Stimulated activated CD4-positive, alpha-beta T cell treated with anti-CD3 and anti-CD28 coated beads, Interleukin-4, amount 100 ng/mL, for 24 hours (primary cell): ENCODE data around the gene RFNG.

Experiments
- DNase-seq: peaks from one replicate; pipeline ENCODE4 v3.0.0-alpha.2; 2020

The RFNG gene

DNA sequence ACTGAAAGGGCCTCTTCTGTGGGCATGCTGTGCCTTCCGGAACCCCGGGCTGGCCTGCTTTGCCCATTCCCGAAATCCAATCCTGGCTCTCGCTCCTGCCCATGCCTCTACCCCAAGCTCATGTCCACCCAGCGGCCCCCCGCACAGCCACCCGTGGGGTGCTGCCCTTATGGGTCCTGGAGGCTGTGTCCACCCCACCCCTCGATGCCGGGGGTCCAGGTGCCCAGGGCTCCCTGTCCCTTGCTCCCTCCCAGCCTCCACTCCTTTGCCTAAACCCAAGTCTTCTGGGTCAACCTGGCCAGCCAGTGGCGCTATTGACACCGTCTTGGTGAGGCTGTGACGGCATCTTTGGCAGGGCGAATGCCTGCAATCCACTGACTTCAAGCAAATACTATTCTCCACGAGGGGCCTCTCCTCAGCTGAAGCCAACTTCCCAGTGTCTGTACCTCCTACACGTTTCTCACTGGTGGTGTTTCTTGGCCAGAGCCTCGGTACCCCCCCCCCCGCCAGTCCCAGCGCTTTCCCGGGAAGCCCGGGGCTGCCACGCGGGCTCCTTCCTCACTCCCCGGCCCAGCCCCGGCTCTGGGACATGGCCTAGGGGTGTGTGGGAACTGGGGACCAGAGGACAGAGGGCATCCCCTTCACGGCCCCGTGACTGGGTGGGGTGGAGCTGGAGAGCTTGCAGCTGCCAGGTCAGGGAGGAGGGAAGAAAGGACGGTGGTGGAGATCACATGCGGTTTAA is 26.2 kb upstream of the RFNG start:
- no peak for DNase-seq

DNA sequence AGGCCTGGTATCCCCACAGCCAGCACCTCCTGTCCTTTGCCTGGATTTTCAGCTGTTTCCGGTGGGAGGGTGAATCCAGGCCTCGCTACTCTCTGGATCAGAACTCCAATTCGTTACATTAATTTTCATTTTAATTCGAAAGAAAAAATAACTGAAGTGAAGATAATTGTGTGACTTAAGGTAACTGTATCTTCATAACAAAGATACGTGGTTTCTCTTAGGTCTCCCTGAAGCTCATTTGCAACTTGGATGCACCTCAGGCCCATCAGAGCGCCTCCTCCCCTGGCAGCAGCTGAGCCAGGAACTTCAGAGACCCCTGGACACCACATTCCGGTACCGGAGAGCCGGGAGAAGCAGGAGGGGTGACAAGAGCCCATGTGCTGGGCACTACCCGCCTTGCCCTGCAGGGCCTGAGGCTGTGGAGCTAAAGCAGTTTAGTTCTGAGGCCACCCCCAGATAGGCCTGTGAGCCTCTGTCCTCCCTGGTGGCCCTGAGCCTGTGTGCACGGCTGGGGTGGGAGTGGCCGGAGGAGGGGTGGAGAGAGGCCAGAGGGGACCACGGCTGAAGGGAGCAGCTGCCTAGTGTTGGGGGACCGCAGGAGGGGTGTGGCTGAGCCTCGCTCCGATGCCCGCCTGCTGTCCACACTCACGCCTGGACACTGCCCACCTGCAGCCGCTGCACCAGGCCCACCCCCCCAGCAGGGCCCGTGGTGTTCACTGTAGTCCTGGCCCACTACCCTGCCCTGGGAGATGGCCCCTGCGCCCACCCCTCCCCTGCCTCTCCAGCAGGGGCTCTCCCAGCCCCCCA is 25.4 kb upstream of the RFNG start:
- DNase-seq, result no peak

DNA sequence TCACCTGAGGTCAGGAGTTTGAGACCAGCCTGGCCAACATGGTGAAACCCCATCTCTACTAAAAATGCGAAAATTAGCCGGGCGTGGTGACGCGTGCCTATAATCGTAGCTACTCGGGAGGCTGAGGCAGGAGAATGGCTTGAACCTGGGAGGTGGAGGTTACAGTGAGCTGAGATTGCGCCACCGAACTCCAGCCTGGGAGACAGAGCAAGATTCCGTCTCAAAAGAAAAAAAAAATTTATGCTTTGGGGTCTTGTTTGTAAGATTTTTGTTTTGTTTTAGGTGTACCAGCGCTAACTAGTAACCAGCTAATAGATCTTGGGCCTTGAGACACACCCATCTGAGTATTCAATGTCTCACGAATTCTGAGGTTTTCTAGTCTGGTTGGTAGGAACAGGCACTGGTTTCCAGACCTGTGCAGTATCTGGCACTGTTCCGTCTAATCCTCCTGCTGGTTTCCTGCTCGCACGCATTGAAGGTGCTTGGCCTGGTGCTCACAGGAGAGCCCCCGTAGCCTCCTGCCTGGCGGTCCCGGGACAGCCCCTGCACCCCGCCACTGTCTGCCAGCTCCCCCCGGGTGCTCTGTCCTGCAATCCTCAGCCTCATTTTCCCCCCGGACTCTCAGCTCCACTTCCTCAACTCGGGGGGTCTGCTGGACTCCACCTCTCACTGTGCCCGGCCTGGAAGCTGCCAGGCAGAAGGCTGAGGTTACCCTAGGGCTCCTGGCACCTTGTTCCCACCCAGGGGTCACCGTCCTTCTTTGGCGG is 24.6 kb upstream of the RFNG start:
- no peak for DNase-seq

DNA sequence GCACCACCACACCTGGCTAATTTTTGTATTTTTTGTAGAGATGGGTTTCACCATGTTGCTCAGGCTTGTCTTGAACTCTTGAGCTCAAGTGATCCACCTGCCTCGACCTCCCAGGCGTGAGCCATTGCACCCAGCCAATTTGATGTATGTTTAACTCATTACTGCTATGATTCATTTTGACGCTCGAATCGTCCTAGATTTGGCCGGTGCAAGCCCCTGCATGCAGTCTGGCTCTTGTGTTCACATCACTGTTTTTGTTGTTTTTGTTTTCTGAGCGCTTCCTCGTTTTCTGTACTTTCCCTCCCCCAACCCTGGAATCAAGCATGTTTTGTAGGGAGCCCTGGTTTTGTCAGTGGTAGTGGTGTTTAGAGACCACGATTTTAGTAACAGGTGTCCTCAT is 21.8 kb upstream of the RFNG start:
- DNase-seq, result no peak

DNA sequence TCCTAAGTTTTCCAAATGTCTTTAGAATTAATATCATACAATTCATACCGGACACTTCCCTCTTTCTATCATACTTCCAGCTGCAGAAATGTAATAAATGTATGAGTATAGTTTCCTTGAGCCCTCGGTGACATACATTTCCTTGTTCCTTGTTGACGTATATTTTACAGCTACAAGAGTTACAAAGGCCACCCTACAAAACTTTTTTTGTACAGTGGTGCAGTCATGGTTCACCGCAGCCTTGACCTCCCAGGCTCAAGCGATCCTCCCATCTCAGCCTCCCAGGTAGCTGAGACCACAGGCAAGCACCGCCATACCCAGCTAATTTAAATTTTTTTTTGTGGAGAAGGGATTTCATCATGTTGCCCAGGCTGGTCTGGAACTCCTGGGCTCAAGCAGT is 21.2 kb upstream of the RFNG start:
- no peak for DNase-seq

DNA sequence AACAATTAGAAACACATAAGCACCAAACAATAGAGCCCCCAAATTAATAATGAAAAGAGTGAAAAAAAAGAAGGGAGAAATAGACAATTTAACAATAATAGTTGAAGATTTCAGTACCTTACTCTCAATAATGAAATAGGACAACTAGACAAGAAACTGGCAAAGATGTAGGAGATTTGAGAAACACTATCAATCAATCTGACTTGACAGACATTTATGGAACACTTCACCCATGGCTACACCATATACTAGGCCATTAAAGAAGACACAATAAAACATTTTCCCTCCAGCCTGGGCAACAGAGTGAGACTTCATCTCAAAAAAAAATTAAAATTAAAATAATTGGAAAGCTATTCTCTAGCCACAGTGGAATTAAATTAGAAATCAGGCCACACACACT is 19.0 kb upstream of the RFNG start:
- no peak for DNase-seq

DNA sequence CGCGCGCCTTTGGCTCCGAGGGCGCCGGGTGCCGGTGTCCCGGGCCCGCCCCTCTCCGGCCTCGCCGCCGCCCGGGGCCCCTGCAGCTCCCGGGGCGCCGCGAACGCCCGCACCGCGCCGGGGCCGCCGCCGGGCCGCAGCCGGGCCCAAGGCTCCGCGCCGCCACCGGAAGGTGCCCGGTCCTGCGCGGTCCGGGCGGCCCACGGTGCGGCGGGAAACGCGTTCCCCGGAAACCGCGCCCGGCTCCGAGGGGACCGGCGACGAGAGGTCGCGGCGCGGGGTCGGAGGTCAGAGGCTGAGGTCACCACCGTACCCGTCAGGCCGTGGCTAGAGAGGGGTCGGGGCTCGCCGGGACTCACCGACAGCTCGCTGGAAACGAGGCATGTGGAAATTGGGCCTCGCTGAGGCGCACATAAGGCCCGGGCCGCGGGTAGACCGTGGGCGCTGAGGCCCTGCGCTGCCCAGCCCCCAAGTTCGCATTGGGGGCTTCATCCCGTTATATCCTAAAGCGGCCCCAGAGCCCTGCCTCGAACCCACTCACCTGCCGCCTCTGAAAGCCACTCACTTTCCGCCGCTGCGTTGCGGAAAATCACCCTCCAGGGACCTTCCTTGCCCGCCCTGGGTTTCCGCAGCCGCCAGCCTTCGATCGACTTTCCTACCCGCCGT is 14.2 kb upstream of the RFNG start, which contains the start of gene DUS1L:
DUS1L (minus strand) TSS at position 167 of the 666 bp plus-strand sequence. CDS start 745 bp downstream, outside the sequence.
- peak; percentile 72 for DNase-seq

DNA sequence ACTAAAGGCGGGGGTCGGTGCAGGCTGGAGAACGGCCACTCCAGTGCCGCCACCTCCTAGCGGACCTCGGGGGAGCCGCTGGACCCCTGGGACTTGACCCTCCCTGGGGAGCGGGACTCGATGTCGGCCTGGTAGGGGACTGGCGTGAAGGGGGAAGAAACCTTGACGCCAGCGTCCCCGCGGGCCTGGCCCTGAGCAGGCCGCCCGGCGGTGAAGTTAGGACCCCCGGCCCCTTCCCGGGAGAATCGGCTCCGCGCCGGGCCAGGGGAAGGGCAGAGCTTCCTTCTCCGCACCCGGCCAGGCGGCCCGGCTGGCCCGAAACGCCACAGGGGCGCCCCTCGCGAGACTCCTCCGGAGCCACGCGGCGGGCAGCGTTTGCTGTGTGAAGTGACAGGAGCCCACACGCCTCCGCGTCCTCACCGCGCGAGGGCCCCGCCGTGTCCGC is 13.6 kb upstream of the RFNG start:
- DNase-seq, result no peak

DNA sequence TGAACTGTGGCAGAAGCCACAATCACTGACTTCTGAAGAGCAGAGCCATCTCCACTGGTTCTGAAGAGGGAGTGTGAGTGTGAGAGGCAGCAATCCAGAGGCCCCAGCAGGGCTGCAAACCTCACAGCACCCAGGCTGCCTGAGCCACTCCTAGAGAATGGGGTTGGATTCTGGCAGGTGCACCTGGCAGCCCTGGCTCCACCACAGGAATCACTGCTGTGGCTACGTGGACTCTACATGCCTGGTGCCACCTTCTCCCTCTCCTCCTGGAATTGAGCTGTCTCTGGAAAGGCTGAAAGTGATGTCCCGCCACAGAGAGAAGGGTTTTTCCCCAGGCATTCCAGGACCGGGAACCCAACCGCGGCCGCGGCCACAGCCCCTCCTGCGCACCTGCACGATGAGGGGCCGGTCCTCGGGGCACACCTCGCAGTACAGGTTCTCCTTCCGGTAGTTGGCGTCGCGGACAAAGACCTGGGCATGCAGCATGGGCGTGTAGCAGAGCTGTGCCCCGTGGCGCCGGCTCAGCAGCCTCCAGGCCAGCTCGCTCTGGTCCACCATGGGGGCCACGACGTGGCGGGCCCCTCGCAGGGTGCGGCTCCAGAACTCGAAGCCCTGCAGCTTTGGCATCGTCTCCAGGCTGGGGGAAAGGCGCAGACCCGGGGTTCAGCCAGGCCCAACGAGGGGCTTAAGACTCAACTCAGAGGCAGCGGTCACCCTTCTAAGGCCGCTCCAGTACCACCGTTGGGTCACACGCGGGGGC is 13.0 kb upstream of the RFNG start:
- DNase-seq, result no peak

DNA sequence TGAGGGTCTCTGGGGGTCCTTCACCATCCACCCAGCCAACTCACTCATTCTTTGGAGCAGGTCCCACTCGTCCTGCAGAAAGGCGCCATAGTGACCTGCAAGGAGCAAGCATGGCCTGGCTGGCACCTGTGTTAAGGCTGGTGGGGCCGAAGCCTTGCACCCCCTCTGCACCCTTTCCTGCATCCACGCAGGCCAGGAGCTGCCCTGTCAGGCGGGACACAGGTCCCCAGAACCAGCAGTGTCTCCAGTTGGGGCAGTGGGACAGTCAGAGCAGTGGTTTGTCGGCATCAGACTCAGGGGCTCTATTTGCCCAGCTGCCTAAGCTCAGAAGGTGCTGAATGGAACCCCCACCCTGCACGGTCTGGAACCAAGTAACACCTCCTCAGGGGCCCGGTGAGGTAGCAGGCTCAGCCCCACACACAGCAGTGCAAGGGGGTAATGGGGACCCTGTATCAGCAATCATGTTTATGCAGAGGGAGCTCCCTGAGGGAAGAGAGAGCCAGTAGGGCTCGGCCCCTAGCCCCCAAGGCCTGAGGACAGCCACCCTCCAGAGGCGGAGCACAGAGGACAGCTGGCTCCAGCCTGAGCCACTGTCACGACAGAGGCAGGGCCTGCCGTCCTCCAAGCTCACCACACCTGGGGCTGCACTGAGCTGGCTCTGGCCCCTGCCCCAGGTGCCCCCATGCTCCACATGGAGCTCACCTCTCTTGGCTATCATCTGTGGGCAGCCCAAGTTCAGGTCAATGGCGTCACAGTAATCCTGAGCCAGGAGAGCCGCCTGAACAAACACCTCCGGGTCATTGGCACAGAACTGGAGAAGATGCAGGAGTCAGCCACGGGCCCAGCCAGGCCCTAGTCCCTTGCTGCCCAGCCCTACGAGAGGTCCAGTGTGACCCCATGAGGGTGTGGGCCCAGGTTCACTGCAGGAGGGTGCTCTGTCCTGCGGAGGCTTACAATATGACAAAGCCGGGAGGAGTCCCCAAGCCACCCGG is 12.1 kb upstream of the RFNG start:
- no peak for DNase-seq

DNA sequence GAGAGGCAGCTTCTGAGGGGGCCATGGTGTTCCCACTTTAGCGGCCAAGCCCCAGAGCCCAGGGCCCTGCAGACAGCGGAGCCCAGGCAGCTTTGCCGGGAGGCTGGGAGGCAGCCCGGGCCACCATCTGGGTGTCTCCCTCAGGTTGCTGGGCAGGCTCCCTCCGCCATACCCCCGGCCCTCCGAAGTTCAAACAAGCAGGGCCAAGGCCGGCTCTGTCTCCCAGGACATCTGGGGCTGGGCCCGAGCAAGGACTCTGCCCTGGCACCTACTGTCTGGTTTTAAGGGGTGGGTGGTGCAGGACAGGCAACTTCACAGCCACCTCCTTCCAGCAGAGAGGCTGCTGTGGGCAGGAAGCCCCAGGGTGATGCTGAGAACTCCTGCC is 11.4 kb upstream of the RFNG start:
- no peak for DNase-seq

DNA sequence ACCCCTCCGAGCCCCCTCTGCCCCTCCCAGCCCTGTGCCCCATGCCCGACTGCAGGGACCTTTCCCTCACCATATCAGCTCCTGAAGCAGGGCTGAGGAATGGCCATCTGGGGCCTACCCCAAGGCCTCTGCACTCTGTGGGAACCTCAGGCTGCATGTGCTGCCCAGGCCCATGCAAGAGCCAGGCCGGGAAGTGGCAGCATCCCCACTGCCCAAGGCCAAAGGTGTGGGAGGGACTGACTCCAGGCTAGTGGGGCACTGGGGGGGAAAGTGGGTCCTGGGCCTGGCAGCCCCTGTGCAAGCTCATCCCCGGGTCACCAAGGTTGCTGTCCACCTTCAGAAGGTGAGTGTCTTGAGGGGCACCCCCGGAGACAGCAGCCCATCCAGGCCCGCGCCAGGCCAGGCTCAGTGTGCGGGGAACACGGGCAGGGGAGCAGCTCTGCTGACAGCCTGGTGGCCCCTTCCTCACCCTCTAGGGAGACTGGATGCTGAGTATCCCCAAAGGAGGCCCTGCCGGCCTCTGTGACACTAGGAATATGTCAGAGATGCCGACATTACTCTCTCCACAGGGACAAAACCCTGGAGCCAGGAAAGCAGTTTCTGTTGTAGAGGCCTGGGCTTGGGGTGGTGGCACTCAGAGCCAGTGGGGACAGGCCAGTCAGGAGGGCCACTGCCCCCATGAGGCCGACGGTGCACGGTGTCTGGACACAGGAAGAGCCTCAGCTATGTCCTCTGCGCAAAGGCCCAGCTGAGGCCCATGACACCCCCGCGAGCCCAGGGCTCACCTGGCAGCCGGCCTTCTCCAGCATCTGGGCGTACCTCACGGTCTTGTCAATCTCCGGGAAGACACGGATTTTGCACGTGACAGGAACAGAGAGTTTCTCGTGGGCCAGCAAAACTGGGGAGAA is 10.7 kb upstream of the RFNG start:
- no peak for DNase-seq

DNA sequence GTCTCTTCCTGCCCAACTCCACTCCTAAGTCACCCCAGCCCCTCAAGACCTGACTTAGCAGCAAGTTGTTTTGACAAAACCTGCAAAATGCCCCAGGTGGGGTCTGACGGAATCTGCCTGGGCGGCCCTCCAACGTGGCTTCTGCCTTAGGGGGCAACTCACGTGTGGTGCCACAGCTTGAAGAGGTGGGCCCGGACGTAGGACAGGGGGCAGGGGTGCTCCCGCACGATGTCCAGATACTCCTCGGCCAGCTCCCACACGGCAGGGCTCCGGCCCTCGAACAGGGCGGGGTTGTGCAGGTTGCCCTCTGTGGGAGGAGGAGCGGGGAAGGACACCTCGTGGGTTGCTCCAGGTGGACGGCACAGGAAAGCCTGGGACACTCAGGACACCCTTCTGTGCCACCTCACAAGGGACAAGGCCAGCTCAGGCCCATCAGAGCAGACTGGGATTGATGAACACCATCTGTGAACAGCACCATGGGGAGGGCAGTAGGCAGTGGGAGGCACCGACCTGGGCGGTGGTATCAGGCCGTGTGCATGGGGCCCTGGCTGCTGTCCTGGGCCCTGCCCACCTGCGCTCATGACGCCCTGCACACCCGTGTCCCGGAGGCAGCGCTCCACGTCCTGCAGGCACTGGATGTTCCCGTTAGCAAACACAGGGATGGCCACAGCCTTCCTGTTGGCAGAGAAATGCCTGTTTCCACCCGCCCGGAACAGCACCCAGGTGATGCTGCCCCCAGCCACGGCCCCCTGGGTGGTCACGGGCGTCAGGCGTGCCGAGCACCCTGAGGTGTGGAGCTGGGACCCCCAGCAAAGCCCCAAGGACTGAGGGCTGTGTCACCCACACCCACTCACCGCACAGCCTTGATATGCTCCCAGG is 9.7 kb upstream of the RFNG start:
- no peak for DNase-seq

DNA sequence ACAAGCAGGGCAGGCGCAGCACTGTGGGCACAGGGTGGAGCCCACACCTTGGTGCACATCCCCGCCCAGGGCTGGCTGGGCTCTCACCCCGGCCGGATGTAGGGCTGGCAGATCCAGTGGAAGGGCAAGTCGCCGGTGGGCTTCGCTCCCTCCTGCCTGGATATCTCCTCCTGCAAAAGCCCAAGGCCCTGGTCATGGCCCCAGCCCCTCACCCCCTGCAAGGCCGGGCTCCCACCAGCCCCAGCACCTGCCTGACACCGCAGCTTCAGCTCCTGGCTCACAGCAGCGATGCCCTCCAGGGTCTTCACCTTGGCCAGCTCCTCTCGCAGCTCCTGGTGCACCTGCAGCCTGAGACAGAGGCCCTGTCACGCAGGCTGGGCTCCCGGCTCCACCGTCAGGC is 9.0 kb upstream of the RFNG start:
- no peak for DNase-seq

DNA sequence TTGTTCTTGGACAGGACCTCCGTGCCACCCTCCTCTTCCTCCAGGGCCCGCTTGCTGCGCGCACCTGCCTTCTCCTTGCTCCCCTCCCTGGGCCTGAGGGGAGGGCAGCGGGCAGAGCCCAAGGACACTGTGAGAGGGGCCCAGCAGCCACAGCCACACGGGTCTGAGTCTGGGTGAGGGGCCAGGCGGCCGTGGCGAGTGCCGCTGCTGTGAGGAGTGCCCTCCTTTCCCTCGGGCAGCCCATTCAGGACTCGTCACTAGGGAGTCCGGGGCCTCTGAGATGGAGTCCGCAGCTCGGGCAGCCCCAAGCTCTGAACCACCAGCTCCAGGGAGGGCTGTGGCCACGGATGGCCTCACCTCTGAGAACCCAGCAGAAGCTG is 8.4 kb upstream of the RFNG start:
- DNase-seq, result no peak

DNA sequence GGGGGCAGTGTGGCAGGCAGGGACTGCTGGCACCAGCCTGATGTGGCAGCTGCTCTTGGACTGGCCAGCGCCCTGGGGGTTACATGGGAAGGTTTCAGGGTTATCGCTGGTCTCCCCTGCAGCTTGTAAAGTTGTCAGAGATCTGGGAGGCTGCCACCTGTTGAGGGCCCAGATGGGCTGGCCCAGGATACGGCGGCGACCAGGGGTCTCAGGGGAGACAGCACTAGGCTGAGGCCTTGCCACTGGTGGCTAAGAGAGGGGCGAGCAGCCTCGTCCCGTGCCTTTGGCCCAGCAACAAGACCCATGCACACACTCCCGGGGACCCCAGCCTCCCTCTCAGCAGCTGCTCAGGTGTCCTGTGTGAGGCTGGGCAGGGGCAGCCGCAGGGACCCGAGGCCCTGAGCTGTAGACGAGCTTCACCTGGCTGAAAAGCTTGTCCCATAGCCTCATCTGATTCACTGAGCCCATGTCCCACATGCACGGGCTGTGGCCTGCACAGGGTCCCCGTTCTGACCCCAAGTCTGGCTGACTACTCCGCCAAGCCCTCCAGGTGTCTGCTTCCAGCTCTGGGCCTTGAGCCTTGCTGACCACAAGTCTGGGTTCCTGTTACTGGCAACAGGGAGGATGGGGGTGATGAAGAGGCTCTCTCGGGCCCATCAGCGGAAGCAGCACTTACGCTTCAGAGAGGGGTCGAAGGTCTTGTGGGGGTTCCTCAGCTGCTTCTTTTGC is 7.8 kb upstream of the RFNG start:
- no peak for DNase-seq

DNA sequence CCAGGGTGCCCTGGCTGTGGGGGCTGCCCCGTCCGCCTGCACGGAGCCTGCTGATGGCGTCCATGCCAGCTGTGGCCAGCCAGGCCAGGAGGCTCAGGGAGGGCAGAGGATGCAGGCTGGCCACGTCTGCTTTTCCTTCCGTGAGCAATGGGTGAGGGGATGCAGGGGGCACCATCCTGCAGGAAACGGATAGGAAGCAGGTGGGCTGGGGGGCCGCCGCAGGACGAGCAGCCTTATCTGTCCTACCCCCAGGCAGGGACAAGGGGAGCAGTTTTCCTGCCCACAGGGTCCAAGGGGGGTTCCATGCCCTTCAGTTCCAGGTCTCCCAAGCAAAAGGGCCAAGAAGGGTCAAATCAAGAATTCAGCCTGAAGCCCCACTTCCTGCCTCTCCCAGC is 7.2 kb upstream of the RFNG start:
- no peak for DNase-seq

DNA sequence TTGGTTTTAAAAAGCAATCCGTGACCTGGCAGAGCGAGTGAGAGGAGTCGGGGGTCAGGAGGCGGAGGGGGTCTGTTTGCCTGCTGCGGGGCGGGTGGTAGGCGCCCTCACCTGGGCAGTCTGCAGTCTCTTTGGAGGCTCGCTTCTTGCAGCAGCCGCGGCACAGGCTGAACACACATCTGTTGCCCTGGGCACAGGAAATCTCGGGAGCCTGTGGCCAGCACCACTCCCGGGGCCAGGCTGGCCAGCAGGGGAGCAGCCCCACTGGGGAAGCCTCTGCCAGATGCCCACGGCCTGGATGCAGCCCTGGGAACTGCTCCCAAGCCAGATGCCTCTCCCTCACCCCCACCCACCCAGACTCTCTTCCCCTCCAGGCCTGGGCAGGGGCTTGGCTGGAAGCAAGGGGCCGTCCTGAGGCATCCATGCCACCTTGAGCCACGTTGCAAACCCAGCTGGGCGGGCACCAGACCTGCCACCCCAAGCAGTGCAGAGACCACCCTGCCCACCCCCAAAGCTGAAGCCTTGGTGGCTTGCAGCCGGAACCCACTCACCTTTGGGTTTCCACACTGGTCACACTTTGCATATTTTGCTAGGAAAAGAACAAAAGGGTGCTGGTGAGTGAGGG is 6.7 kb upstream of the RFNG start:
- no peak for DNase-seq
